ES-I3 (cell line): ENCODE results near the gene OTP.

ENCODE experiments used
- H3K36me3 ChIP-seq: 2 replicates; pipeline ENCODE4 v1.6.1; 2013; ENCODE audit warnings: mild to moderate bottlenecking, low read length, control low read depth, moderate library complexity; ENCODE audit not compliant: insufficient read depth
- H3K4me1 ChIP-seq: 2 replicates; pipeline ENCODE4 v1.6.1; 2013; ENCODE audit warnings: mild to moderate bottlenecking, control low read depth, low read length; ENCODE audit not compliant: insufficient read depth
- H3K9ac ChIP-seq: 2 replicates; pipeline ENCODE4 v1.6.1; 2013; ENCODE audit warnings: low read depth, mild to moderate bottlenecking, low read length, moderate library complexity
- H3K9me3 ChIP-seq: 2 replicates; pipeline ENCODE4 v1.6.1; 2013; ENCODE audit warnings: mild to moderate bottlenecking, low read length, moderate library complexity; ENCODE audit not compliant: control insufficient read depth, insufficient read depth

Gene OTP

DNA sequence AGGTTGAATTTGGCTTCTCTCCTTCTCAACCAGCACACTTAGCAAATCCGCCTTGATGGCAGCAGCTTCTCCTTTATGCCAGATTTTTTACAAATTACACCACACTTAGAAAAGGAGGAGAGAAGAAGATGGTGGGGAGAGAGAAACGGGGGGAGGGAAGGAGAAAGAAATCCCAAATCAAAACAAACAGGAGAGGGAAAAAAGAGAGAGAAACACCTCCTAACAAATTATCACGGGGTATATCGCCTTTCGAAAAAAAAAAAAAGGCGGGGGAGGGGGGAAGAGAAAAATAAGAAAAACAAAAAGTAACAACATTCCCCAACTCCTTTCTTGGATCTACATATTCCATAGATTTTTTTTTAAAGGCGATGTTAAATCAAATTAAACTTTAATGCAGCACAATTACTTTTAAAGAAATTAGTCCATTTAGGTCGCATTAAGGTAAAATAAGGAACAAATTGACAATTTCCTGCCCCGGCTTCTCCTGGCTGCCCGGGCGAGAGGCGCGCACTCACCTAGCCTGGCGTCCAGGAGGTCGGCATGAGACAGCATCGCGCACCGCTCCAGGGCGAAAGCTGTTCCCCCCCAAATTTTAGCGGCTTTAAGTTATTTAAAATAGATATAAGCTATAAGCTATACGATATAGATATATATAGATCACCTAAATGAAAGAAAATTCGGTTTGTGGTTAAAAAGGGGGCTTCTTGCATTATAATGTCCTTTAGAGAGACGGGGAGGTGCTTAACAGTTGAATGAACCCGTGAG is at the start of gene OTP:
Gene OTP, minus strand, starts transcription at position 716 of the 765 bp plus-strand sequence. Its CDS starts 164 bp downstream, at position 552.
- Histone ChIP-seq H3K36me3 (no peaks in the 10 kb centered on the region), H3K9ac (peak within 1 kb of the TSS; percentile 38; the same call in 1 of the 2 replicates), H3K4me1 (peaks cover 17% of the 10 kb centered on the region), H3K9me3 (no peaks in the 10 kb centered on the region)

DNA sequence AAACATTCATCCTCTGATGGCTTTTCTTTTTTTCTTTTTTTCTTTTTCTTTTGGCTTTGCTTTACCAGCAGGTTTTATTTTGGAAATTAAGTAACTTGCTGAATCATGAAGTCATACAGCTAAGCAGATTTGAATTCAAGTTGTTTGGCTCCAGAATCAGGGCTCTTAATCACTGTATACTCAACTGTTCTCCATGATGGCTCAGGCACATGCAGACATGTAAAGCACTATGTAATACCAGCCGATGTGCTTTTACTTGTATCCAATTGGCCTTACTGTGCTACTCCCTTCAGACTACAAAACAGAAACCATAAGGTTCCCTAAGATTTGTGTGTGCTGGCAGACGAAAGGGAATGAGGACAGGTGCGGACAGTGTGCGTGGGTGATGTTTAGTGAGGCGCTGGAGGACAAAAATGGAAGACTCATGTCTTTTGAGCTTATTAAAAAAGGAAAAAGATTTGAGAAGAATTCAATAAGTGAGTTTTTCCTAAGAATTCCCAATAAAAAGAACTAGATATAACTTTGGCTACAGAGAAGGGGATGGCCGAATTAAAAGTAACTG is 44.7 kb upstream of the OTP start:
- Histone ChIP-seq H3K9ac (no peak overlapping the region), H3K4me1 (no peaks in the 10 kb centered on the region), H3K9me3 (no peaks in the 10 kb centered on the region)

DNA sequence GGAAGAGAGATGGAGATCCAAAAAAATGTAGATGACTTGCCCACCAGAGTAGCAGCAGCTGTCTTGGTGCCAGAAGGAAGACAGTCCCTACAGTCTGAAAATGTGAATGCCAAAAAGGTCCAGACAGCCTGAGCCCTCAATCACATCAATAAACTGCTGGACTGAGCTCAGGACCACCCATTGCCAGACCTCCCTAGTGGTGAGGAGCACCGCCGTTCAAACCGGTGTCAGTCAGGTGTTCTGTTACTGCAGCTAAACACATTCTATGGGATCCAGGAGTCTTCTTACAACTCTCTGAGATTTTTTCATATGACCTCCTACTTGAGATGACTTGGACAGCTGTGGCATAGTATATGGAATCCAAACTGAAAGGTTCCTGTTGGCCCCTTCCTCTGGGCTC is 32.0 kb upstream of the OTP start:
- no peak overlapping the region for H3K9ac ChIP-seq
- no peaks in the 10 kb centered on the region for H3K36me3 ChIP-seq
- H3K4me1 ChIP-seq = no peaks in the 10 kb centered on the region
- no peaks in the 10 kb centered on the region for H3K9me3 ChIP-seq

More for the DNA sequence above, 44.7 kb upstream of the OTP start:
- no peaks in the 10 kb centered on the region for H3K36me3 ChIP-seq

DNA sequence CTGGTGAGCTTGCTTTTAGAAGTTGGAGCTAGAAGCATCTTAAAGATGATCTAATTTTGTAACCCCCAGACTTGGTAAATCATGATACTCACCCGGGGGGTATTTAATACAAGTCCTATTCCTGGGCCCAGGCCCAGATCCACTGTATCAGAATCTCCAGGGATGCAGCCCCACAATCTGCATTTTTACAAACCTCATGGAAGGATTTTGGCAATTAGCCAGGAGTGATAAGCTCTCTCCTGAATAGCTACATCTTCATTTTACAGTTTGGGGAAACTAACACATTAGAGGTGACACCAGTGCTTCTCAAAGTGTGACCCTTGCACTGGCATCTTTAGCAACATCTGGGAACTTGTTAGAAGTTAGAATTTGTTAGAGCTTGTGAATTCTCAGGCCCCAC is 31.2 kb upstream of the OTP start:
- Histone ChIP-seq H3K4me1 (no peaks in the 10 kb centered on the region), H3K36me3 (no peaks in the 10 kb centered on the region), H3K9ac (no peak overlapping the region), H3K9me3 (no peaks in the 10 kb centered on the region)

DNA sequence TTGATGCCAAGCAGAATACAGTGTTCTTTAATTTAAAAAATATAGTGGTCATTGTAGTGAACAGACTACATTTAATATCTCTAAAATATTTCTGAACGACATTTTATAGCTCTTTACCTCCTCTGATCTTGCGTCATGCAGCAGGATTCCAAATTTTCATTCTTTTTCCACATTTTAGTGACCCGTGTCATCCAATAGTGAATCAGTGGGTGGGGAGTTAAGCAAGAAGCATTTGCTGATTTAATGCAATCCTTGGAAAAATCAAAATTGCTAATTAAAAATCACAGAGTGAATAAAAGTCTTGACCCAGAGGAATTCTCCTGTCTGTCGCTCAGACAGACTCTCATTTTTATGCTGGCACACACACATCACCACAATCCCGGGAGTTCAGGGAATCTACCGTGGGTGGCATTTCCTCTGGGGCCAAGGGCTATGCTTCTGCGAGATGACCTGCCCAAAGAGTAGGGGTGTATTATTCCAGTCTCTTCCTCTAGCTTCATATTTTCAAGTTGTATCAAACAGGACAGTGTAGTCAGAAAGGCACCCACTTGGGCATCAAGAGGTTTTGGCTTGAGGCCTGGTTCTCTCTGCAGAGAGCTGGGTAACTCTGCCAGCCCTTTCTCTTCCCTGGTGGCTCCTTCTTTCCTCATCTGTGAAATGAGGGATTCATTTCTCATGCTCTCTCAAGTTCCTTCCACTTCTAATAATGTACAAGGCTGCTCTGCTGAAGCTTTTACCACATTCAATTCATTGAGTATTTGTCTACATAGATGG is 24.8 kb upstream of the OTP start:
- Histone ChIP-seq H3K36me3 (no peaks in the 10 kb centered on the region), H3K9me3 (no peaks in the 10 kb centered on the region; the same call in 1 of the 2 replicates), H3K4me1 (no peaks in the 10 kb centered on the region), H3K9ac (no peak overlapping the region)

DNA sequence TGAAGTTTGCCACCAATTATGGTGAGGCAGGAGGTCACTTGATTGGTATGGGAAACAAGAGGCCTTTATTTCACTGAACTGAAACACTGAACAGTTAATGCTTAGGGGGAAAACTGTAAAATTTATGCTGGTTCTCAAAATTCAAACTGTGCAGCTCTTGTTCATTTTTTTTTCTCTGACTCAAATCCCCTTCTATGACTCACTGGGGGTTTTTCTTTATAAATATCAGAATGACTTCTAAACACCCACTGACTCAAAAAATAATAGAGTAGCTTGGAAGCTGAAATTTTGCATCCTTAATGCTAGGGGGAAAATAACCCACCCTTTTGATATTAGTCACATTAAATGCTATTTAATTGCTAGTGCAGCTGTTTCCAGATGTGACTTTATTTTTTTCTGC is 24.1 kb upstream of the OTP start:
- H3K9me3 ChIP-seq = no peaks in the 10 kb centered on the region; the same call in 1 of the 2 replicates
- H3K9ac ChIP-seq = no peak overlapping the region
- H3K4me1 ChIP-seq = no peaks in the 10 kb centered on the region
- no peaks in the 10 kb centered on the region for H3K36me3 ChIP-seq

DNA sequence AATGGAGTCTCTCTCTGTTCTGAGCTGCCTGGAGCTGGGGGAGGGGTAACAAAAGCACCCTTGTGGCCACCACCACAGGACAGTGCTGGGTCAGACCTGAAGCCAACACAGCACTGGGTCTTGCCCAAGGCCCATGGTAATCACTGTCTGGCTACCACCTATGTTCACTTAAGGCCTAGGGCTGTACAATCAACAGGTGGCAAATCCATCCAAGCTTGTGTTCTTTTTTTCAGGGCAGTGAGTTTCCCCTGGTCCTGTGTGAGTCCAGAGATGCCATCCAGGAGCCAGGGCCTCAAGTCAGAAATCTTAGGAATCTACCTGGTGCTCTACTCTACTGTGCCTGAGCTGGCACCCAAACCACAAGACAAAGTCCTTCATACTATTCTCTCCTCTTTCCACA is 20.1 kb upstream of the OTP start:
- Histone ChIP-seq H3K4me1 (no peaks in the 10 kb centered on the region), H3K36me3 (no peaks in the 10 kb centered on the region), H3K9me3 (no peaks in the 10 kb centered on the region; the same call in 1 of the 2 replicates)

DNA sequence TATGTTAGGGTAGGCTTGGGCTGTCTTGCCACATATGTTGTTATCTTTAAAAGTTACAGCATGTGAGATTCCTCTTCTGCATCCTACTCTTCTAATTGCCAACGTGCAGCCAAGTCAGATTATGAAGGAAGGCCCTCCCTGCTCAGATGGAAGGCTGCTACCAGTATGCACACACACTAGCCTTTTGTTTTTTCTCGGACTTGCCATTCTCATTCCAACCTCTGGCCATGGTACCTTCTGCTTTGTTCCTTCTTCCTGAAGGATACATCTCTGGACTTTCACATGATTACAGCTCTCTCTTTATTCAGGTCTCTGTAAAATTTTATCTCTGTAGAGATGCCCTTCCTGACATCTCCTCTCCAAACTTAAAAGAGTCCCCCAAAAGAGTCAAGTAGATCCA is 12.8 kb upstream of the OTP start:
- H3K4me1 ChIP-seq = no peaks in the 10 kb centered on the region
- H3K9me3 ChIP-seq = no peaks in the 10 kb centered on the region
- no peak overlapping the region for H3K9ac ChIP-seq
- no peaks in the 10 kb centered on the region for H3K36me3 ChIP-seq

More for the DNA sequence above, 20.1 kb upstream of the OTP start:
- H3K9ac ChIP-seq = no peak overlapping the region

DNA sequence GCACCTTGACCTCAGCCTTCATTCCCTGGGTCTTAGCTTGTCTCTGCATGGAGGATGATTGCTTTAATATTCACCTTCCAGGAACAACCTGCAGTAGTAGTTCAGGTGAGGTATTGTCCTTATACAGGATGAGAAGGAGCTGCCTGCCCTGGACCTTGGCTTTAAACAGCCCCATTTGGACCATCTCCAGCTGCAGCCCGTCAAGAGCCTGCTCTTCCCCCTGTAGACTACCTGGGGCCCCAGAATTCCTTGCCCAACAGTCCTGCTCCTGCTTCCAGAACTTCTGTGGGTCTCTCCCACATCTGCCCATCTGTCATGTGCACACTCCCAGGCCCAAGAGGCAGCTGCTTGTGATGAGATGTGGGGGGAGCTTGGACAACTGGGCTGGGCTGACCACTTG is 12.2 kb upstream of the OTP start:
- no peaks in the 10 kb centered on the region for H3K4me1 ChIP-seq
- no peak overlapping the region for H3K9ac ChIP-seq
- H3K9me3 ChIP-seq = no peaks in the 10 kb centered on the region
- H3K36me3 ChIP-seq = no peaks in the 10 kb centered on the region

DNA sequence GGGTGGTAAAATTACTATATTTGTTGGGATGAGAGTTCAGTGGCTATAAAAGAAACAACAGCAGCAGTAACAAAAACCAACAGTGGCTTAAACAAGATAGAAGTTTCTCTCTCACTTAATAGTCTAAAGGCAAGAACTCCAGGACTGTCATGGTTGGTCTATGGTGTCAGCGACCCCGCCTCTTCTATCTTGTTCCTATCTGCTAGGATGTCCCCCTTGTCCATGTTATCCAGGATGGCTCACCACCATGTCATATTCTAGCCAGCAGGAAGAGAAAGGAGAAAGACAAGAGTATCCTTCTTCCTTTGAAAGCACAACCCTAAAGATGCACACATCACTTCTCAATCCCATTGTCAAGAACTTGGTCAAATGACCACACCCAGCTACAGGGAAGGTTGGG is 11.3 kb upstream of the OTP start:
- Histone ChIP-seq H3K9me3 (no peaks in the 10 kb centered on the region), H3K4me1 (no peaks in the 10 kb centered on the region), H3K9ac (no peak overlapping the region), H3K36me3 (no peaks in the 10 kb centered on the region)

DNA sequence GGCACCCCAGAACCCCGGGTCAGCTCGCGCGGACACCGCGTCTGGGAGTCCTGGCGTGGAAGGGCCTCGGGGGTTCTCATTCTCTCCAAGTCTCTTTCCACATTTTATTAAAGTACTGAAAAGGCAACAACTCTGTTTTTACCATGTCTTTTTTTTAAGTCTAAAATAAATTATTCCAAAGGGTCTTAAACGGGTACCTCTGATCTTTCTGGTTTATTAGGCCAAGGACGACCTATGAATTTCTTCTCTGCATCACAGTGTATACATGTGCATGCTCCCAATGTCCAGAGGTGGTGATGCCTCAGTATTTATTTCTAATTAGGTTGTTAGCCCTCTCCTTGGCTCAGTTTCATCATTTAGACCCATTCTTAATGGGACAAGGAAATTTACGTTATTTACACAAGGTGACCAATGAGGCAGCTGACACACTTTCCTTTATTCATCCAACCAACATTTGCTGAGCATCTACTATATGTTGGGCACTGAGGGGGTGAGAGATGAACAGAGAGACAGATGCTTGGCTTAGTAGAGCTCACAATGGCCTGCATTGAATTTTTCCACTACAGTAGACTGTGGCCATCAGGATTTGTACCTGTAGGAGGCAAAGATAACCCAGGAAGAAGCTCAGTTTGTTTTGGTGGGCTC is 7.6 kb upstream of the OTP start:
- Histone ChIP-seq H3K9me3 (no peaks in the 10 kb centered on the region), H3K9ac (peak overlapping the region; percentile 41; the same call in 1 of the 2 replicates), H3K4me1 (peaks cover 9% of the 10 kb centered on the region), H3K36me3 (no peaks in the 10 kb centered on the region)

DNA sequence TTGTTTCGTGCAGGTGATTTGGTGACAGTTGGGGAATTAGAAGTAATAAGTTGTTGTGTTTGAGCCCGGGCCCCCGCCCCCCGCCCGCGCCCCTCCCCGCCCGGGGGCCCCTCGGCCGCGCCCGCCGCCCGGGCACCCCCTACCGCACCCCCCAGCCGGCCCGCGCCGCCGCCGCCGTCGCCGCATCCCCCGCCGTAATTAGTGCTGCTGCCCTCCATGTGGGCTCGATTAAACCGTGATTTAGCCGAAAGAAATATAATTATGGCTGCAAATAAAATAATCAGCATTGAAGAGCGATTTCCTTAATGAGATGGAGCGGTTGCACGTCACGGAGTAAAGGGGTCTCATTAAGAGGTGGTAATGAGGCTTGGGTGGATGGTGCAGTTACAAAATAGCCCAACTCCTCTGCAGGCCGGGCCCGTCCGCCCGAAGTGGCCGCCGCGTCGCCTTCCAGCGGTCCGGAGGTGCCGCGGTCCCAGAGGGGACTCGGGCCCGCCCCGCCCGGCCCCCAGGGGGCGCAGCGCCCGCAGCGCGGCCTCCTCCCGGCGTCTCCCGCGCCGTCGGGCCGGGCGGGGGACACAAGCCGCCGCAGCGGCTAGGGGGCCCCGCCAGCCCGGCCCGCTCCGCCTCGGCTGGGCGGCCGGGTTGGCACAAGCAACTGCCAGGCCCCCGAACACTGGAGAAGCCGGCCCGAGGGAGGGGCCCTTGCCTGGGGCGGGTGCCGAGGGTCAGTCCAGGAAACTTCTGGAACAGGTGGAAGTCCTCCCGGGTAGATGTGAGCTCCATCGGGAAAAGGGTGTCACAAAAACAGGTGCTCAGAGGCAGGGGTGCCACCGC is 6.9 kb upstream of the OTP start:
- no peaks in the 10 kb centered on the region for H3K9me3 ChIP-seq
- H3K36me3 ChIP-seq = no peaks in the 10 kb centered on the region
- H3K4me1 ChIP-seq = peaks cover 9% of the 10 kb centered on the region
- peak overlapping the region; percentile 47; the same call in 1 of the 2 replicates for H3K9ac ChIP-seq

DNA sequence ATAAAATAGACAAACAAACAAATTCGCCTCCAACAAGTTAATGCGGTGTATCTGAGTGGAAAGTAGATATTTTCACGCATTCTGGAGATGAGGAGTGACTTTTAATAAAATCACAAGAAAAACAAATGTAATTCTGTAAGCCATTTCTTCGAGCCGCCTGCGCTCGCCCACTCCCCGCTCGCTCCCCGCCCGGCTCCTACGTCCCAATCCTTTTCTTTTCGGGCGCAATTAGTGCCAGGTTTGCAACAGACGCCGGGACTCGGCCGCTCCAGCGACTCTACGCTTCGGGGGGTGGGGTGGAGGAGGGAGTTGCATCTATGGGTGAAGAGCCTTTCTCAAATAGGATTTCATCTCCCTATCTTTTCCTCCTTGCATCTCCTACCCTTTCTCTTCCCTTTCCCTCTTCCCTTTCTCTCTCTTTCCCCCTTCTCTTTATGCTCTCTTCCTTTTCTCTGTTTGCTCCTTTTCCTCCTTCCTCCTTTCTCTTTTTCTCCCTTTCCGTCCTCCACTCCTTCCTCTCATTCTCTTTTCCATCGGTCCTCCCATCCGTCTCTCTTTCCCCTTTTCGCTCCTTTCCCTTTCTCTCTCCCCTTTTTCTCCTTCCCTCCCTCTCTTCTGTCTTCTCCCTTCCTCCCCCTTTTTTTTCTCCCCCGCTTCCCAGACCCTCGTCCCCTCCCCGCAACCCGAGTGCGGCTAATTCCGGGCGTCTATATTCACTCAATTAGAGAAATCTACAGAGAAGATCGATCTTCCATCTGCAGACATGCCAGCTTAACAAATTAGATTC is 6.1 kb upstream of the OTP start:
- H3K36me3 ChIP-seq = no peaks in the 10 kb centered on the region
- no peaks in the 10 kb centered on the region for H3K9me3 ChIP-seq
- peaks cover 11% of the 10 kb centered on the region for H3K4me1 ChIP-seq
- H3K9ac ChIP-seq = peak overlapping the region; percentile 32; the same call in 1 of the 2 replicates
